Stimulated activated CD8-positive, alpha-beta memory T cell treated with anti-CD3 and anti-CD28 coated beads, Interleukin-12 subunit alpha, Interleukin-12 subunit beta, amount 100 ng/mL, for 24 hours (primary cell): Measurements from ENCODE around the gene RSAD1.

Source experiments
- DNase-seq: peaks from one replicate; pipeline ENCODE4 v3.0.0-alpha.2; 2020; ENCODE audit errors: extremely low read depth

Gene RSAD1

GRCh38 chr17:50478391-50479381 lies at the start of gene RSAD1:
Gene RSAD1, plus strand, starts transcription at chr17:50478860. Its CDS starts 25 bp downstream, at chr17:50478885.
- DNase-seq, result peak; percentile 64

- DNase-seq, result no peak
Measured at GRCh38 chr17:50429793-50430192, 48.9 kb upstream of the RSAD1 start.

GRCh38 chr17:50430821-50431618 lies 47.6 kb upstream of the RSAD1 start:
- no peak for DNase-seq

- DNase-seq, result no peak
Measured at GRCh38 chr17:50432125-50432762, 46.4 kb upstream of the RSAD1 start.

- DNase-seq, result no peak
Measured at GRCh38 chr17:50437409-50437808, 41.3 kb upstream of the RSAD1 start.

GRCh38 chr17:50439008-50439407 lies 39.7 kb upstream of the RSAD1 start:
- no peak for DNase-seq

GRCh38 chr17:50440172-50440837 lies 38.4 kb upstream of the RSAD1 start:
- no peak for DNase-seq

GRCh38 chr17:50440838-50441829 lies 37.5 kb upstream of the RSAD1 start:
- DNase-seq, result no peak

- DNase-seq, result no peak
Measured at GRCh38 chr17:50443505-50443974, 35.1 kb upstream of the RSAD1 start.

- no peak for DNase-seq
Measured at GRCh38 chr17:50444841-50445715, 33.6 kb upstream of the RSAD1 start.

GRCh38 chr17:50445730-50446325 lies 32.8 kb upstream of the RSAD1 start:
- no peak for DNase-seq

GRCh38 chr17:50447870-50448595 lies 30.6 kb upstream of the RSAD1 start:
- DNase-seq, result no peak

GRCh38 chr17:50448643-50449042 lies 30.0 kb upstream of the RSAD1 start:
- no peak for DNase-seq

- no peak for DNase-seq
Measured at GRCh38 chr17:50451943-50452629, 26.6 kb upstream of the RSAD1 start.

GRCh38 chr17:50452630-50453300 lies 25.9 kb upstream of the RSAD1 start:
- no peak for DNase-seq

GRCh38 chr17:50453901-50454300 lies 24.8 kb upstream of the RSAD1 start:
- DNase-seq, result no peak

- DNase-seq, result no peak
Measured at GRCh38 chr17:50457621-50458020, 21.0 kb upstream of the RSAD1 start.
